Ovary (tissue), 9 donors: ENCODE results near the gene NR2F2. TPM values are rescaled to one million over a fixed set of nuclear protein-coding genes. Genes with fewer than 3 reads are reported as not detected.

Experiments
- DNase-seq, 5 donors: peaks; one replicate each; pipeline ENCODE4 v3.0.0-alpha.2; 2019 to 2020
- H3K27ac ChIP-seq, 2 donors: fragments of 200-600 bp; one replicate each; pipeline versions ENCODE4 v1.5.1 to v1.8.0; 2019 to 2022
- H3K27me3 ChIP-seq: fragments of 200-600 bp; one replicate; pipeline ENCODE4 v1.8.0; 2022
- H3K36me3 ChIP-seq: fragments of 200-600 bp; sonication (generic); one replicate; pipeline ENCODE4 v1.5.1; 2019
- H3K4me1 ChIP-seq: one replicate; pipeline ENCODE4 v1.8.1; 2013; ENCODE audit warnings: mild to moderate bottlenecking, moderate library complexity; ENCODE audit not compliant: insufficient read depth
- H3K4me3 ChIP-seq: fragments of 200-600 bp; sonication (generic); one replicate; pipeline ENCODE4 v1.5.1; 2017
- H3K9me3 ChIP-seq, 2 donors: fragments of 200-600 bp in 1 of 2; sonication (generic) in 1 of 2; one replicate each; pipeline versions ENCODE4 v1.5.1 to v1.8.1; 2013 to 2019; ENCODE audit warnings: mild to moderate bottlenecking in 1 of 2, moderate library complexity in 1 of 2
- CTCF ChIP-seq, 3 donors: fragments of 450-650 bp in 2 of 3; fragments of 200-600 bp in 1 of 3; IDR thresholded peaks; one replicate each; pipeline versions ENCODE4 v1.5.1 to v1.8.0; 2016 to 2022; ENCODE audit warnings: antibody characterized with exemption in 3 of 3, mild to moderate bottlenecking in 1 of 3
- EP300 ChIP-seq: sonication (generic); formaldehyde crosslinking; IDR thresholded peaks from one replicate; pipeline ENCODE4 v1.6.1; 2017; ENCODE audit warnings: antibody characterized with exemption
- POLR2A ChIP-seq: fragments of 450-650 bp; IDR thresholded peaks from one replicate; pipeline ENCODE4 v1.6.1; 2017; ENCODE audit warnings: antibody characterized with exemption, mild to moderate bottlenecking, moderate library complexity
- WGBS, 3 donors: extraction: QIAGEN DNeasy Blood & Tissue Kit in 1 of 3; methylation state at CpG; one replicate each; pipeline versions ENCODE4 v1.1.5 to v1.1.7; 2013 to 2017; 5-methylcytosine and 5-hydroxymethylcytosine counted together
- intact Hi-C, 4 donors: fragments of 100-400 bp; cut with DNase I; formaldehyde crosslinking; loops; one replicate each; pipeline versions ENCODE4 v1.11.0 to v1.15.1; 2022 to 2023
- polyA plus RNA-seq, 2 donors: library from polyadenylated mRNA; stranded (reverse); fragments of 200-250 nt in 1 of 2; fragments of 350-450 nt in 1 of 2; fragmentation: Illumina TruSeq in 1 of 2; extraction: RNeasy Lipid Tissue Mini Kit (QIAGEN cat#74804) in 1 of 2; gene quantifications; one replicate each; pipeline ENCODE4 v1.2.3, GENCODE V29; 2013 to 2014
- total RNA-seq, 7 donors: library from RNA; depleted of rRNA in 2 of 7; stranded (reverse); fragments of >200 nt in 2 of 7; fragmentation: NEBNext Ultra II Directional in 3 of 7; extraction: Animal tissue kit (Norgen Biotek cat#: 25700) in 3 of 7; gene quantifications; one replicate each; pipeline versions ENCODE4 v1.1.0 to v1.2.4, GENCODE V29; 2016 to 2023
- donor health status: DM: no; HTN: no; CAD: no; lungs with moderate emphysema.
- donor health status: DM: no; HTN: no; CAD: no.
- donor health status: Bipolar disorder and iron deficiency.
- donor health status: DM: yes; HTN: yes; CAD: no.
- donor health status: DM: no; HTN: no; CAD: no.
- donor health status: DM: yes; HTN: yes; CAD: no.

Gene NR2F2
- total and polyA plus RNA-seq, 9 donors = 68.6 to 424 (median 343) TPM

DNA sequence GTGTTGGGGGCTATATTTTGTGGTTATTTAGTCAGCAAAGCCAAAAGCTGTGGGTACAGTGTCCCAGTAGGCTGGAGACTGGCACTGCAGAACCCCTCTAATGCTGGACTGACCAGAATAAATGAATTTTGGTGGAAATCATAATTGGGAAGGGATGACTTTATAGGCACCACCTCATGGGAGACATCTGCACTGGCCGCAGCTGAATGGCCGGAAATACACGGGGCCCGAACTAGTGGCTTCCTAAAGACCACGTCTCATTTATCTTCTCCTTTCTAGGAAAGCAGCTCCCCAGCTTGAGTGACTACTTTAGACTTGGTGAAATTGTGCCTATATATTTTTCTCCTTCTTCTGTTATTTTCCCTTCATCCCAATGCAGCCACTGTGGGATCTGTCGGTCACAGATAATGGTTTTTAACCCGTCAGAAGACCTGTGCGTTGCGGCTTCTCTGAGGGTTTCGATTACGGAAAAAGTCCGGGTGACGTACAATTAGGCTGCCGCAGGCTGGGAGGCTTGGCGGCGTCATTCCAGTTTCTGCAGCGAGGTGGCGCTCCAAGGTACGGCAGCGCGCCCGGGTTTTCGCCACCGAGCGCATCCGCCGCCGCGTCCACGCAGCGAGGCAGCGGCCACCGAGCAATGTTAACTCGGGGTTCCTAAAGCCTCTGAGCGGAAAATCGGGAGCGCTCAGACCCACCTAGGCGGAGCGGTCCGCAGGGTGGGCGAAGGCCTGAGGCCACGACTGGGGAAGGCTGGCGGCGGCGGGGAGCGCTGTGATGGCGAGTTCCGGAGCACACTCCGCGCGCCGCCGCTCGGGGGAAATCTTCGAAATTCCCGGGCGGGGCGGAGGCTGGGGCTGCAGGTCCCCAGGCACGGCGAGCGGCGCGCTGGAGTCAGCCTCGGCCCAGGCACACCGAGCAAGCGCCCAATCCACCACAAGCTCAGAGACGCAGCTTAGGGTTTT, 26.3 kb downstream of the NR2F2 start:
- Histone ChIP-seq H3K4me1 (peaks cover 24% of the 10 kb centered on the region), H3K9me3 (no peaks in the 10 kb centered on the region), H3K36me3 (no peaks in the 10 kb centered on the region), H3K27ac (peak overlapping the region; percentile 58 to 99), H3K27me3 (no peaks in the 10 kb centered on the region), H3K4me3 (peak overlapping the region; percentile 63)
- TF ChIP-seq EP300 (no peak), CTCF (IDR thresholded peaks at IDR 0.05) (peak; percentile 97), POLR2A (peak; percentile 39)
- DNase-seq = peak; percentile 81 to 93 (median 90)
- 0 to 1% (median 0%) methylated on average over 59 to 67 of the region's 67 CpGs for WGBS, 3 donors
- intact Hi-C loops = no loop called here

DNA sequence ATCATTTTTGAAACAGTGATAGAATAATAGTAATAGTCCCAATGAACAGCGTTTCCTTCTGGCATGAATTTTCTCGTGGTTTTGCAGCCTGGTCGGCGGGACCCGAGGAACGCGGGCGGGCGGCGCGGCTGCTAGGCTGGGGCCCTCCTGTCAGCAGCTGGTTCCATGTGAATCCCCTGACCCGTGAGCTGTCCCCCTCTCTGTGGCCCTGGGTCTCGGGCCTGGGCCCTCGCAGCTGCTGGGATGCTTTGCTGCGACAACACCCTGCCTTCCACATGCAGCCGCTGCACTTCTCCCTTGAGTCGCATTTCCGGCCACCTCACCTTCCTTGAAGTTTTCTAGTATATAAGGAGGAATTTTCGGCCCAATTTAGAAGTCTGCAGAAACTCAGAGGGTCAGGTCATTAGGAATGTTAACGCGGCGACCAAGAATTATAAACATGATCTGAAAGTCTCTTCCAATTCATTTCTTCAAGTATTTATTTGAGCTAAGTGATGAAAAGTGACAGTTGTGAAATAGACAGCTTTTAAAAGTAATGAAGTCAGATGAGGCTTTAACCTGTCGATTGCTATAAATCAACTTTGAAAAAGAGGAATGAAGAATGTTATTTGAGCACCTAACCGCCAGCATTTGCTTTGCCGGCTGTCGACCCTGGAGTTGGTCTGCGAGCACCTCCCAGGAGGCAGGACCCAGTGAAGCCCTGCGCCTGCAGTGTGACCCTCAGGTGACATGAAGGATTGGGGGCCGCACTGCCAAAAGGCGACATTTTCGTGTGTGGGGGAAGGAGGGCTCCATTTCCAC, 27.7 kb downstream of the NR2F2 start:
- Histone ChIP-seq H3K4me1 (peaks cover 20% of the 10 kb centered on the region), H3K9me3 (no peaks in the 10 kb centered on the region), H3K4me3 (peak overlapping the region; percentile 63), H3K27me3 (no peaks in the 10 kb centered on the region), H3K27ac (peak overlapping the region in 1 of 2 donors; percentile 54), H3K36me3 (no peaks in the 10 kb centered on the region)
- no peak for TF ChIP-seq POLR2A
- WGBS, 3 donors = 41 to 68% (median 50%) methylated on average over 31 of the region's 31 CpGs
- no peak for DNase-seq
- intact Hi-C loops = no loop called here

DNA sequence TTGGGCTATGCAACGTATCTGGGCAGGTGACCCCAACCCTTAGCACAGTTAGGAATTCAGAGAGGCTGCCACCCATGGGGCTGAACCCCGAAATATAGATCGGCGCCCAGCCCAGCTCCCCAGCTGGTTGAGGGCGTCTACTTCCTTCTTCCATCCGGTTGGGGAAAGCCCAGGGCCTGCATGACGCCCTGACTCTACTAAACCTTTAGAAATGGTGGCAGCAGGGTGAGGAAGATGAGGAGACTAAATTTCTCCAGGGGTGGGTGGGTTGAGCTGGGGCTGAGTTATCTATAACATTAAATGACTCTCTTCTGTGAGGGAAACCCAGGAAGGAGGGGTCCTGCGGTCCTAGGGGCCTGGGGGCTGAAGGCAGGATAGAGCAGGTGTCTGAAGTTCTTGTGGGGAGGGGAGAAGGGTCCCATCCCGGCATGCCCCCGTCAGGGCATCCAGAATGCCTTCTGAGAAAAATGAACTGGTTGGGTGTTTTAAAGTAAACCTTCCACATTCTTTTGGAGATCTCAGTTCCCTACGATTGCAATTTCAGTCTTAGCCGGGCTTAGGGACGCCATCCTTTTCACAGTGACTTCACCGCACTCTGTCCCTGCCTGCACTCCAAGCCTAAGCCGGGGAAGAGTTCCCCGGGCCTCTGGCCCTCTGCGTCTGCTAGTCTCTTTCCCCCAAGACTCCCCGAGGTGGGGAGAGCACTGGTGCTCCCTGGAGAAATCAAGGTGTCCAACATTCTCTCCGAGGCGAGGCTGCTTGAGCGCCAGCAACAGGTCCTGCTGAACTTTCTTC, 28.5 kb downstream of the NR2F2 start:
- H3K4me3 ChIP-seq = peak overlapping the region; percentile 56
- TF ChIP-seq CTCF (IDR thresholded peaks at IDR 0.05) (no peak), POLR2A (no peak), EP300 (no peak)
- no peak for DNase-seq
- 61 to 73% (median 61%) methylated on average over 21 of the region's 21 CpGs for WGBS, 3 donors
- intact Hi-C loops = no loop called here
- peak overlapping the region in 1 of 2 donors; percentile 54 for H3K27ac ChIP-seq
- H3K4me1 ChIP-seq = peaks cover 20% of the 10 kb centered on the region
- no peaks in the 10 kb centered on the region for H3K9me3 ChIP-seq
- no peaks in the 10 kb centered on the region for H3K27me3 ChIP-seq
- no peaks in the 10 kb centered on the region for H3K36me3 ChIP-seq

- Histone ChIP-seq H3K36me3 (no peaks in the 10 kb centered on the region), H3K27me3 (no peaks in the 10 kb centered on the region), H3K27ac (peak overlapping the region; percentile 54 to 86), H3K4me1 (peaks cover 20% of the 10 kb centered on the region), H3K9me3 (no peaks in the 10 kb centered on the region), H3K4me3 (peak overlapping the region; percentile 56)
- DNase-seq = peak; percentile 61 to 75 (median 72)
- 5 to 9% (median 7%) methylated on average over 49 to 57 of the region's 57 CpGs for WGBS, 3 donors
- intact Hi-C loops = loop anchor here in 2 of 4 donors (10.0 kb wide), 2 partner anchors 55 to 515 kb away; no protein-coding TSS in a partner anchor
- TF ChIP-seq EP300 (no peak), CTCF (IDR thresholded peaks at IDR 0.05) (peak in 1 of 3 donors; percentile 18), POLR2A (peak; percentile 34)
Observed at GRCh38 chr15:96359616-96360521, 29.4 kb downstream of the NR2F2 start.
